Glutamatergic neuron (in vitro differentiated cells): ENCODE measurements around the gene LGALSL. TPM values are rescaled to one million over a fixed set of nuclear protein-coding genes. Genes with fewer than 3 reads are reported as not detected.

Source experiments
- DNase-seq: peaks from one replicate; pipeline ENCODE4 v3.0.0; 2022
- H3K27ac Mint-ChIP-seq: one replicate; pipeline ENCODE4 v1.8.0; 2020; ENCODE audit warnings: mild to moderate bottlenecking, mixed read lengths, inconsistent platforms; ENCODE audit not compliant: unreplicated experiment
- H3K27me3 Mint-ChIP-seq: one replicate; pipeline ENCODE4 v1.8.0; 2020; ENCODE audit warnings: mild to moderate bottlenecking, moderate library complexity, mixed read lengths, inconsistent platforms; ENCODE audit not compliant: unreplicated experiment
- H3K36me3 Mint-ChIP-seq: one replicate; pipeline ENCODE4 v1.8.0; 2020; ENCODE audit warnings: mild to moderate bottlenecking, mixed read lengths, inconsistent platforms; ENCODE audit not compliant: unreplicated experiment
- H3K4me1 Mint-ChIP-seq: one replicate; pipeline ENCODE4 v1.8.0; 2020; ENCODE audit warnings: mild to moderate bottlenecking, low read depth, mixed read lengths, inconsistent platforms; ENCODE audit not compliant: unreplicated experiment
- H3K4me3 Mint-ChIP-seq: one replicate; pipeline ENCODE4 v1.8.0; 2020; ENCODE audit warnings: mild to moderate bottlenecking, mixed read lengths, inconsistent platforms; ENCODE audit not compliant: unreplicated experiment
- H3K9me3 Mint-ChIP-seq: one replicate; pipeline ENCODE4 v1.8.0; 2020; ENCODE audit warnings: mild to moderate bottlenecking, moderate library complexity, mixed read lengths, inconsistent platforms; ENCODE audit not compliant: unreplicated experiment
- total RNA-seq: library from RNA; stranded (reverse); fragmentation: NEBNext Ultra II Directional; extraction: Animal tissue kit (Norgen Biotek cat#: 25700); gene quantifications from one replicate; pipeline ENCODE4 v1.2.1, GENCODE V29; 2021; ENCODE audit not compliant: unreplicated experiment
- TF ChIP-seq, protein P1 (sequence below): fragments of 200-600 bp; sonication (generic); IDR thresholded peaks from one replicate; pipeline ENCODE4 v1.5.0; 2021; ENCODE audit not compliant: partially characterized antibody, unreplicated experiment

LGALSL gene
- total RNA-seq, 1 donor from 2014 or later = 2.8 TPM

DNA sequence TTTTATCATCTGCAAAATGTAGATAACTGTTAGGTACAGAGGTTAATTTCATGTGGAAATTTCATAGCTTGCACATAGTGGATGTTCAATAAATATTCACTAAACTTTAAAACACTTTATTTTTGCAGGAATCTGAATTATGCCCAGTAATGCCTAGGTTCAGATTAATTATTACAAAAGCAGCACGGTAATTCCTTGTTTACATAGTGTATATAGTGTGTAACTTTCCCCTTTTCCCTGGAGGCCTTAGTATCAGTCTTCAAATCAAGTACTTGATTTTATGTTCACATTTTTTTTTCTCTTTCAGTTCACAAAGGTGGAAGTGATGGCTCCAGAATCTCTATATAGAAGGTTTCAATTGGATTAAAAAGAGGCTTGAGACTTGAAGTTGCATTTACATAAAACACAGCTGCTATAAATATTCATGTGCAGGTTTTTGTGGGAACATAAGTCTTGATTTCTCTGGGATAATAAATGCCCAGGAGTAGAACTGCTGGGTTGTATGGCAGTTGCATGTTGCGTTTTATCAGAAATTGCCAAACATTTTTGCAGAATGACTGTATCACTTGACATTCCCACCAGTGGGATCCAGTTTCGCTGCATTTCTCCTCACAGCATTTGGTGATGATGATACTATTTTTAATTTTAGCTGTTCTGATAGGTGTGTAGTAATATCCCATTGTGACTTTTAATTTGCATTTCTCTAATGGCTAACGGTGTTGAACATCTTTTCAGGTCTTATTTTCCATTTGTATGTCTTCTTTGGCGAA is 27.6 kb upstream of the LGALSL start:
- Mint-ChIP-seq H3K36me3 (no peaks in the 10 kb centered on the region), H3K27me3 (no peaks in the 10 kb centered on the region), H3K9me3 (no peaks in the 10 kb centered on the region), H3K4me1 (no peaks in the 10 kb centered on the region), H3K27ac (no peak overlapping the region), H3K4me3 (no peak overlapping the region)
- no peak for DNase-seq
- TF ChIP-seq, protein P1, sequence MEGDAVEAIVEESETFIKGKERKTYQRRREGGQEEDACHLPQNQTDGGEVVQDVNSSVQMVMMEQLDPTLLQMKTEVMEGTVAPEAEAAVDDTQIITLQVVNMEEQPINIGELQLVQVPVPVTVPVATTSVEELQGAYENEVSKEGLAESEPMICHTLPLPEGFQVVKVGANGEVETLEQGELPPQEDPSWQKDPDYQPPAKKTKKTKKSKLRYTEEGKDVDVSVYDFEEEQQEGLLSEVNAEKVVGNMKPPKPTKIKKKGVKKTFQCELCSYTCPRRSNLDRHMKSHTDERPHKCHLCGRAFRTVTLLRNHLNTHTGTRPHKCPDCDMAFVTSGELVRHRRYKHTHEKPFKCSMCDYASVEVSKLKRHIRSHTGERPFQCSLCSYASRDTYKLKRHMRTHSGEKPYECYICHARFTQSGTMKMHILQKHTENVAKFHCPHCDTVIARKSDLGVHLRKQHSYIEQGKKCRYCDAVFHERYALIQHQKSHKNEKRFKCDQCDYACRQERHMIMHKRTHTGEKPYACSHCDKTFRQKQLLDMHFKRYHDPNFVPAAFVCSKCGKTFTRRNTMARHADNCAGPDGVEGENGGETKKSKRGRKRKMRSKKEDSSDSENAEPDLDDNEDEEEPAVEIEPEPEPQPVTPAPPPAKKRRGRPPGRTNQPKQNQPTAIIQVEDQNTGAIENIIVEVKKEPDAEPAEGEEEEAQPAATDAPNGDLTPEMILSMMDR = no peak

- no peak overlapping the region for H3K27ac Mint-ChIP-seq
- H3K36me3 Mint-ChIP-seq = no peaks in the 10 kb centered on the region
- TF ChIP-seq, protein P1 = no peak
- H3K27me3 Mint-ChIP-seq = peaks cover 3% of the 10 kb centered on the region
- H3K4me3 Mint-ChIP-seq = no peak overlapping the region
- DNase-seq = no peak
- H3K9me3 Mint-ChIP-seq = no peaks in the 10 kb centered on the region
- no peaks in the 10 kb centered on the region for H3K4me1 Mint-ChIP-seq
Observed at GRCh38 chr2:64434039-64434657, 19.8 kb upstream of the LGALSL start.

- Mint-ChIP-seq H3K4me3 (no peak overlapping the region), H3K27me3 (no peaks in the 10 kb centered on the region), H3K9me3 (no peaks in the 10 kb centered on the region), H3K27ac (no peak overlapping the region), H3K4me1 (no peaks in the 10 kb centered on the region), H3K36me3 (no peaks in the 10 kb centered on the region)
- TF ChIP-seq, protein P1 = no peak
- no peak for DNase-seq
Observed at GRCh38 chr2:64437883-64438282, 16.1 kb upstream of the LGALSL start.

DNA sequence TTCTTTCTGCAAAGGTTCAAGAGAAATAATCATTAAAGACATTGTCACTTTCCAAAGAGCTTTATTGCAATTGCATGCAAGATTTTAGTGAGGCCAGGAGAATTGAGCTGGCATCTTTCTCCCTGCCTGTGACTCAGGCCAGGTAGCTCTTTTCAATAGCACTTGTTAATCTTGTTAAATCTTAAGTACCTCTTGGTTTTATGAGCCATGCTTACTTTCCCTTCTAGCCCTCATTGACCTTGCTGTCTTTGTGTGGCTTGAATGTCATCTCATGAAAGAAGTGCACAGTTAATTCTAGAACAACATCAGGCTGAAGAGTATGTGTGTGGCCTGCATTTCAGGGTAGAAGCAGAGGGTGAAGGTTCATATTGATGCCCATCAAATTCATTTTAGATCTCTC is 14.8 kb upstream of the LGALSL start:
- TF ChIP-seq, protein P1 = no peak
- H3K4me1 Mint-ChIP-seq = no peaks in the 10 kb centered on the region
- H3K4me3 Mint-ChIP-seq = no peak overlapping the region
- no peaks in the 10 kb centered on the region for H3K9me3 Mint-ChIP-seq
- H3K27me3 Mint-ChIP-seq = peaks cover 2% of the 10 kb centered on the region
- H3K36me3 Mint-ChIP-seq = no peaks in the 10 kb centered on the region
- H3K27ac Mint-ChIP-seq = no peak overlapping the region
- DNase-seq = no peak

GRCh38 chr2:64440843-64441242 is 13.1 kb upstream of the LGALSL start:
- Mint-ChIP-seq H3K9me3 (no peaks in the 10 kb centered on the region), H3K27me3 (peaks cover 3% of the 10 kb centered on the region), H3K36me3 (no peaks in the 10 kb centered on the region), H3K4me1 (no peaks in the 10 kb centered on the region), H3K27ac (no peak overlapping the region), H3K4me3 (no peak overlapping the region)
- no peak for DNase-seq
- TF ChIP-seq, protein P1 = no peak
